ENCODE results near the gene PDRG1.
"Not testable (repeated sequence)": the region's sequence is repeated elsewhere in the genome, so short reads cannot be mapped to it uniquely, and the experiment has no call there.

PDRG1 gene

DNA sequence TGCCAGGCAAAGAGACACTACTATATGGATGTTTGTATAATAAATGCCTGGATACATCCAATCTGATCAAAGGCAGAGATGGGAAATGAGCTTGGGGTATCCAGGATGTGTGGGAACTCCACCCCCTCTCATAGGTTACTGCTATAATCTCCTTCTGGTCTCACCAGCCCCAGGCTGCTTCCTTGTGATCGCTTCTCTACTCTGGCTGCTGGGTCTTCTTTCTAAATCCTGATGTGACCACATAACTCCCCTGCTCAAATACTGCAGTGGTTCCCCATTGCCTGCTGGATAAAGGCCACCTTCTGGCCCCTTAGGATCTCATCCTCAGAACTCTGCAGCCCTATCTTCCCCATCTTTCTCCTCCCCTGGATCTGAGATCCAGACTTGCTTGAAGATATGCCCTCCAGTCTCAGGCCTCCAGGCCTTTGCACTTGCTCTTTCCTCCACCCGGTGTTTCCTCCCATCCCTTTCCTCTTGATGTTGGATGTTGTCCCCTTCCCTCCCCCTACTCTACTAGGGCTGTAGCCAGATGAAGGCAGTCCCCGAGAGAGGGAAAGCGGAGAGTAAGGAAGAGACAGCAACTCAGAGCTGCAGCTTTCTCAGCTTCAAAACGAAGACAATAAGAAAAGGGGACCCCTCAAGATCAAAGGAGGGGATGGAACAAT lies 15.3 kb upstream of the PDRG1 start:
- no peak for DNase-seq (ENCODE audit: low read depth in 2 of 2)

DNA sequence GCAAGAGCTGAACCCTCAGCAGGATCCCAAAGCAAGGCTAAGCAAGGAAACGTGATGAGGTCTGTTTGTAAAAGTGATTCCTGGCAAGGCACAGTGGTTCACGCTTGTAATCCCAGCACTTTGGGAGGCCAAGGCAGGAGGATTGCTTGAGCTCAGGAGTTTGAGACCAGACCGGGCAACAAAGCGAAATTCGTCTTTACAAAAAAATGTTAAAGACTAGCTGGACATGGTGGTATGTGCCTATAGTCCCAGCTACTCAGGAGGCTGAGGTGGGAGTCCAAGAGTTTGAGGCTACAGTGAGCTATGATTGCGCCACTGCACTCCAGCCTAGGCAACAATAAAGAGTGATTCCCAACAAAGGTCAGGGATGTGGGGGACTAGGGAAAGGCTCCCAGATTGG lies 12.0 kb upstream of the PDRG1 start:
- DNase-seq (ENCODE audit: low read depth in 2 of 2): no peak

DNA sequence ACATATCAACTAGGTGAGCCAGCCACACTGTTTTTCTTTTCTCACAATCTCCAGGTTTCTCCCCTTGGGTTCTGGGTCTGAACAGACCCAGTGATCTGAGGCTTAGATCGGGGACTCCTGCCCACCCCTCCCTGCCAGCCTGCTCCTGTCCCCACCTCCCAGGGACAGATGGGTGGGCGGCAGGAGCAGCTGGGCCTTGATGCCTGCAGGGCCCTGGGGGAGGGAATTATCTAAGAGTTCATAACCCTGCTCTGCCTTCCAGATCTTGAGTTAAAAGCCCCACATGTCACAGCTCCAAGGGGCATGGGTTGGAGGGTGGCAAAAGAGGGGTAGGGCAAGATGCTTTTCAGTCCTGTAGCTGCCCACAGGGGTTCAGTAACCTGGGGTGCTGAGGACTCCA lies 10.9 kb upstream of the PDRG1 start:
- DNase-seq (ENCODE audit: low read depth in 2 of 2): no peak

DNA sequence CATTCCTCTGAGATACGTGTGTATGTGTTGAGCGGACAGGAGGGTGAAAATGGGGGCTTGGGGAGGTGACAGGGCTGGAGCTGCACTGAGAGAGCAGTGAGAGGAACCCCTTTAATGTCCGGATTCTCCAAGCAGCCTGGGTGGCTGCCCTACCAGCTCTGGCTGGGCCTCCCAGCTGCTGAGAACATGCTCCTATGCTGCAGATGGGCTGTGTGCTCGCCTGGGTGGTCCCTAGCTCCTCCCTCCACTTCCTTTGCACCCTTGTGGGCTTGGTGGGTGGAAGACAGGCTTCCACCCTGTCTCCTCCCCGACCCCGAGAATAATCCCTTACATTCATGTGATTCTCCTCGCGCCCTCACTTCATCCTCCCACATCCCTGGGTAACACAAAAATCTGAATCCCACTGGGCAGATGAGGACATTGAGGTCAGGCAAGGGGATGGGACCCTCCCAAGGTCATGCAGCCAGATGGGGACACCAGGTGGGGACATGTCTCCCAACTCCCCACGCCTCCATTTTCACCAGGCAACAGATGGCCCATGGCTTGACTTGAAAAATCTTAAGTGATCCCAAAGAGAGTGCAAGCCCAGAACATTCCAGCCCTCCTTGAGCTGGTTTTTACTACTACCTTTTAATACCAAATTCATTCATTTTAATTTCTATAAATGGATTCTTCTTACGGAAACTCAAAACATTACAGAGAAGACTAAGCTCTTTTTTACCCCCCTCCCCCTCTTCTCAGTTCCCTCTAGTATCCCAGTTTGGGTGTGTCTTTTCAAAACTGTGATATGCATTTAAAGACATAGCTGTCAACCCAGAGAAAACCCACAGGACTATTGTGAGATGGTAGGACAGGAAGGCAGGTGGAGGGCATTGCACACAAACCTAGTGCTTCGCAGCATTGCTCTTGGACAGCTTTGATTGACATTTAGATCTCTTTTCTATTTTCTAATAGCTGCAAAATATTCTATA lies 5.0 kb upstream of the PDRG1 start:
- DNase-seq (ENCODE audit: low read depth in 2 of 2): no peak

DNA sequence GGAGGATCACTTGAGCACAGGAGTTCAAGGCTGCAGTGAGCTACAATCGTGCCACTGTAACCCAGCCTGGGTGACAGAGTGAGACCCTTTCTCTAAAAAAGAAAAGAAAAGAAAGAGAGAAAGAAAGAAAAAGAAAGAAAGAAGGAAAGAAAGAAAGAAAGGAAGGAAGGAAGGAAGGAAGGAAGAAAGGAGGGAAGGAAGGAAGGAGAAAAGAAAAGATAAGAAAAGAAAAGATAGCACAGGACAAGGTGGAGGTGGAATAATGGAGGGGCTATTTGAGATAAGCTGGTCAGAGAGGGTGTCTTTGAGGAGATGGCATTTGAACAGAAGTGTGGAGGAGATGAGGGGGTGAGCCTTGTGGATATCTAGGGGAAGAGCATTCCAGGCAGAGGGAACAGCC lies 2.7 kb upstream of the PDRG1 start:
- DNase-seq (ENCODE audit: low read depth in 2 of 2): no peak

DNA sequence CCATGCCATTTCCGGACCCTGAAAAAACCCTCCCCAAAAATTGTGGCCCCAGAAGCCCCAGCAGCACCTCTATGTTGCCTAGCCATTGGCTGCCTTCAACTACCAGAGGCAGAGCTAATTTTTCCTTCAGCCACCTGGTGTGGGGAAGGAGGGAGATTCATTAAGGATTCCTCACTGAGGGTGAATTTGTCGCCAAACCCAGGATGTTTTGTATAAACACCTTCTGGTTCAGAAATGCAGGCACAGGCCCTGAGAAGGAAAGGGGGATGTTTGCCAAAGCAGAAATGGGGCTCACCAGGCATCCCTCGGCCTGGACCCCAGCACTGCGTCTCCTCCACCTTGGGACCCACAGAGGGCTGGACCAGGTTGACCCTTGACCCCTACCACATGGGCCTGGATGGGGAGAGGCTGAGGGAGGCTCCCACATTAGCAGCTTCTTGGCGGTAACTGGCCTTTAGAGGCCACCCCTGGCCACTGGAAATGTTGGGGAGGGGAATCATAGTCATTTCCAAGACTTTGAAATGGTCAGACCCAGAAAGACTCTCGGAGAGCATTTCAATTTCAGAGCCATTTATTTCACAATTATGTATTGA lies 1.8 kb upstream of the PDRG1 start:
- no peak for DNase-seq (ENCODE audit: low read depth in 2 of 2)

DNA sequence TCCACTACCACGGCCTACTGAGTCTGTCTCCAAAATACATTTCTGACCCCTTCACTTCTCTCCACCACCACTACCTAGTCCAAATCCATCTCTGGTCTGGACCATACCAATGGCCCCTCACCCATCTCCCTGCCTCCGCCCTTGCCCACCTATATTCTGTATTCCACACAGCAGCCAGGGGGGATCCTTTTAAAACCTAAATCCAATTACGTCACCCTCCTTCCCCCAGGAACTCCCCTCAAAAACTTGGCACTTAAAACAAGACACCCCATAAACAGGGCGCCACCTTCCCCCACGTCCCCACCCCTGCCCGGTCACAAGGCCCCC lies 680 bp downstream of the PDRG1 start:
- no peak for DNase-seq (ENCODE audit: low read depth in 2 of 2)

DNA sequence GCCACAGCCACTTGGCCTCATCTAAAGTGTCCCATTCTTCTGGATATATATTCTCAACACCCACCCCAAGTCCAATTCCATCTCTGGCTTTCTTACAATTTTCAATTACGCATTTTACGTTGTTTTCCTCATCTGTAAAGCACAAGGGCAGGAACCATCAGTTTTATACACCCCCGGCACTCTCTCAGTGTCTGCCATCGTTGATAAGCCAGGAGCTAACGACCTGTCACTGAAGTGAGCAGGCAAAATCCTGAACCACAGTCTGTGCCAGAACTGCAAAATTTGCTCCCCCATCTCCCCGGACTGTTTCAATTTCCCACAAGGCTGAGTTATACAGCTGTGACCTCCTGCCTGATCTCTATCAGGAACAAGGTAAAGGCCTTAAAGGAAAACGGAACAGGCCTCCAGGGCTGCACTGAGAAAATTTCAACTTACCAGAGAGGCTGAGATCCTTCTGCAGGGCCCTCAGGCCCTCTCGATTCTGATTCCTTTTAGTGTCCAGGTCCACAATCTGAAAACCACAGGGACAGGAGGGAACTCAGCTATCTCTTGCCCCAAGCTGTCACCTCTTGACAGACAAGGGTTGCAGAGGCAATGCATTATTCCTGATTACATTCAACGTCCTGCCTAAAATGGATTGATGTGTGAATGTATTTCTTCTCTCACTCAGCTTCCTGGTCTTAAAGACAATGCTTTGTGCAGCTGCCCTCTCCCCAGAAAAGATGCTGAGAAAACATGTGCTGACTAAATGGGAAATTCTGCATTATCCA lies 1.8 kb downstream of the PDRG1 start:
- DNase-seq (ENCODE audit: low read depth in 2 of 2): no peak

DNA sequence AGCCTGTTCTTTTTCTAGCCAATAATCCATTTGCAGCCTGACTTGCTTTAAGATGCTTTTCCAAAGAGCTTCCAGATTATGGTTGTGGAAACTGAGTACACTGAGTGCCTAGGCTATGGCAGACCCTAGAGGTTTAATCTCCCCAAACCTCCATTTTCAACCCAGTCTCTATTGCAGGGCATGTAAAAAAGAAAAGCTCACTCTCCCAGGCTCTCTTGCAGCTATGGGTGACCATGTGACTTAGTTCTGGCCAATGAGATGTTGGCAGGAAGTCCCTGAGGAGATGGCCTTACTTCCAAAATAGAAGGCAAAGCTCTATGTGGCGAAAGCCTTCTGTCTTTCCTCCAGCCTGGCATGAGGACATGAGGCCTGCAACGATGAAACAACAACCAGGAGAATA lies 3.8 kb downstream of the PDRG1 start:
- DNase-seq (ENCODE audit: low read depth in 2 of 2): no peak

DNA sequence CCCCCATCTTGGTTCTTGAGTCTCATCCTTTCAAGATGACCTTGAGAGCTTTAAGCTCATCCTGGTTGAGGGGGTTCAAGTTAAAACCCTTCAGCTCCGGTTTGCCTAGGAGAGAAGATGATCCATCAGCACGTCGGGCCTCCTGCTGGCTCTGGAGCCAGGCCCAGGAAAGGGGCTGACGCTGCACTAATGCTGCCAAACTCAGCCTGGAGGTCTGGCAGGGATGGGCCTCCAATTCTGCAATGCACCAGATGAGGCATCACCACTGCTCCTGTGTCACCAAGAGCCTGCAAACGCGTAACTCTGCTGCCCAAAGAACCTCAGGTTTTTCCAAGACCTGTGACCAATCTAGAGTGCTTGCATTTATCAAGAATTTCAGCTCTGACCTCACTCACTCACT lies 6.1 kb downstream of the PDRG1 start:
- no peak for DNase-seq (ENCODE audit: low read depth in 2 of 2)

DNA sequence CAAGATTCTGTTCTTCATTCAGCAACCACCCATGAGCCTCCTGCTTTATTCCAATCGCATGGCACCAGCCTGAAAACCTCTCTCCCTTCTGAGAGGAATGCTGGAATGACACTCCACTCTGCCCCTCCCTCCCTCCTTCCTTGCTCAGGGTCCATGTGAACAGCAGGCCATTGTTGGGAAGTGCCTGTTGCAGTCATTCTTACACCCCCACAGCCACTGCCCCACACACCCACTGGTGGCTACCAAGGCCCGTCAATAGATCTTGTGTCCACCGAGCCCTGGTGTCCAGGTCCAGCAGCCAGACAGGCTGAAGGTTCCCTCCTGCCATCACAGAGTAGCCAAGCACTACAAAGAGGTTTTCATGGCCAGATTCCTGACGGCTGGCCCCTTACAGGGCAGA lies 6.5 kb downstream of the PDRG1 start:
- no peak for DNase-seq (ENCODE audit: low read depth in 2 of 2)

DNA sequence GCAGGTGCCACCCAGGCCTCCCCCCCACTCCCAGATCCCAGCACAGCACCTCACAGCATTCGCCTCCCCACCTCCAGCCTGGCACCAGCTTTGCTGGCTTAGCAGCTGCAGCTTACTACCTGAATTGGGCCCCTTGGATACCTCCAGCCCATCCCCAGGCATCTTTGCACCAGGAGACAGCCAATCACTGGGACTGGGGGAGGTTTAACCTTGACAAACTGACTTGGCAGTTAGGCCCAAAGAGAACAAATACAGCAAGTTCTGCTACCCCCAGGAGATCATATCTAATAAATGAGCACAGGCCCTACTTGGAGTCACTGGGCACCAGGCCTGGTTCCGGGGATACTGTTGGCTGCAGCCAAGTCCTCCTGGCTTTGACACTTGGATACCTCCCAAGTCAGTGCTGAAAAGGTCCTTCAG lies 8.8 kb downstream of the PDRG1 start:
- DNase-seq (ENCODE audit: low read depth in 2 of 2): no peak

DNA sequence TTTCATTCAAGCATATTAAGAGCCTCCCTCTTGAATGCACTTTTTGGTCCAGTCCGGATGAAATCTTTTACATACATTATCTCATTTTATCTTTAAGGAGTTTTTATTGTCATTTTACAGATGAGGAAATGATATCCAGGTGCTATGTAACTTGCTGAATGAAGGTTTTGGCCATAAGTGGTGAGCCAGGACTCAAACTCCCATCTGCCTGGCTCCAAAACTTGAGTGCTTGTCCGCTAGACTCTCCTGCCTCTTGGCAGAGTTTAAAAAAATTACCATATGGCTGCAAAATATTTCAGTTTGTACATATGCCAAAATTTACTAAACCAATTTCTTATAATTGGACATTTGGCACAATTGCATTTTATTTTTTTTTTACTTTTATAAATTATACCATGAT lies 12.2 kb downstream of the PDRG1 start:
- DNase-seq (ENCODE audit: low read depth in 2 of 2): no peak

DNA sequence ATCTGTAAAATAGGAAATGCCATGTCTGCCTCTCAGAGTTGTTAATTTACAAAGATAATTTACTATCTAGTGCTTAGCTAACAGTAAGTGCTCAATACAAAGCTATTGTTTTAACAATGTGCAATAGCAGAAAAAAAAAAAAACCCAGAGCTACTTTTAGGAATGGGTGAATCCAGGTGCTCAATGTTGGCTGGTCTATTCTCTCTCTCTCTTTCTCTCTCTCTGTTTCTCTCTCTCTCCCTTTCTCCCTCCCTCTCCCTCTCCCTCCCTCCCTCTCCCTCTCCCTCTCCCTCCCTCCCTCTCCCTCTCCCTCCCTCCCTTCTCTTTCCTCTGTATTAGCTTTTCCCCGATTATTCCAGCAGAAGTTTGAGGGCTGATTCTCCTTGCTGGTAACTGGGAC lies 14.0 kb downstream of the PDRG1 start:
- DNase-seq (ENCODE audit: low read depth in 2 of 2): no peak

DNA sequence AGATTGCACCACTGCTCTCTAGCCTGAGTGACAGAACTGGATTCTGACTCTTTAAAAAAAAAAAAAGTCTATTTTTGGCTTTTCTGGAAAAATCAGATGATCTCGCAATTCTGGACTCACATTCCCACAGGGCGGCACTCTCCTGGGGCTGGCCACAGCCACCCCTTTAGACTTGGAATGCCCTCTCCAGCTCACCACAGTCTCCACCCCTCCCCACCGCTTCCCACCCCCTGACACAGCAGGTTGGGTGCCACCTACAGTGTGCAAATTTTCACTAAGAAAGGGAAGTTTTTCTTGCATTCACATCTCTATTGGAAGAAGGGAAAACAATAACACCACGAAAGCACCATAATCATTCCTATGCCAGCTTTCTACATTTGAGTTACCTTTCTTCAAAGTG lies 15.4 kb downstream of the PDRG1 start:
- DNase-seq (ENCODE audit: low read depth in 2 of 2): no peak

DNA sequence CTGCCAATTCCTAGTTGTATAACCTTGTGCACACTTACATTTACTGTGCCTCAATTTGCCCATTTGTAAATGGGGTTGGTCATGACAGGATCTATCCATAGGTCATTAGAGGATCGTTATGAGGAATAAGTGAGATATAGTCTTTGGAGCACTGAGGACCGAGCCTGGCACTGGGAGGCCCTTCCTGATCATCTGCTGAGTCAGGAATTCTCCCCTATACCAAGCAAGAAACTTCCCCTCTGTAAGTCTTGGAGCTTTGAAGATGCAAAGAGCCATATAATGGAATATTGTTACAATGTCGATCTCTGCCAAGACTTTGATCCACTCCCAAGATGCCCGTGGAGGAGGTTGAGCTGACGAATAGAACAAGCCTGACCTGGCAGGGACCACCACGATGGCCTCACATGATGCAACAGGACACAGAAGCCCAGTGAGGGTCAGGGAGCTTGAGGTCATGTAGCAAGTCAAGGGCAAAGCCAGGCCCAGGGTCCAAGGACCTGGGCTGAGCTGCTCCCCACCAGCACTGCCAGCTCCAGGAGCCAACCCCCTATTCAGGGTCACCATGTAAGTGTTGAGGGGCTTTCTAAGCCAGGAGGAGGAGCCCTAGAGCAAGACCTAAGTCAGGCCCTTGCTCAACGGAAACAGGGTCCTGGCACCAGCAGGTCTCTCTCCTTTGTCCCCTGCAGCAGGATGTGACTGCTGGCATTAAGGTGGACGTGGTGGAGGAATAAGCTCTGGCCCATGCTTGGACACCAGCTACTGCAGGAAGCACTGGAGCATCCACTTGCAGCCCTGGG lies 16.7 kb downstream of the PDRG1 start:
- no peak for DNase-seq (ENCODE audit: low read depth in 2 of 2)

DNA sequence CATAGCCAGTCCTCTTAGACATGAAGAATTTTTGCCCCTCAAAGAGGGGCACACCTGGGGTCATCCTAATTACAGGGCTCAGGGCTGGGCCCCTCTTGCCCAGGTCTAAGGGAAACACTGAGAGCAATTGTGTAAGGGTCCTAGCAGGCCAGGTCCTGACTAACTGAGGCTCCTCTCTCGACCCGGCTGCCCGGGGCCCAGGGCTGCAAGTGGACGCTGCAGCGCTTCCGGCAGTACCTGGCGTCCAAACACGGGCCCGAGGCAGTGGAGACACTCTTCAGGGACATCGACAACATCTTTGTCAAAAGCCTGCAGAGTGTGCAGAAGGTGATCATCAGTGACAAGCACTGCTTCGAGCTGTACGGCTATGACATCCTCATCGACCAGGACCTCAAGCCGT lies 17.4 kb downstream of the PDRG1 start:
- no peak for DNase-seq (ENCODE audit: low read depth in 2 of 2)

DNA sequence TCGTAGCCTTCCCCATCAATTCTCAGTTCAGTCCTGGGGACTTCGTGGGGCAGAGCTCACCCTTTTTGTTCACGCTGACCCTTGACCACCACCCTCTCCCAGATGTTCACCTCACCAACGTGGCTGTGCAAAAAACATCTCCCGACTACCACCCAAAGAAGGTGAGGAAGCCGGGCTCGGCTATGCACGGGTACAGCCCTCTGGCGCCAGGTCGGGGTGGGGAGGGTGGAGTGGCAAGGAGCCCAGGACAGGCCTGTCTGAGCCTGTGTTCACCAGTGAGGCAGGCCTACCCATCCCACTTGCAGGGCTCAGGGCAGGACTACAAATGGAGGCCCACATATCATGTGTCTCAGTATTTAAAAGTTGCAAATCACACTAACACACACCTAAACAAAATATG lies 18.1 kb downstream of the PDRG1 start:
- DNase-seq (ENCODE audit: low read depth in 2 of 2): no peak

DNA sequence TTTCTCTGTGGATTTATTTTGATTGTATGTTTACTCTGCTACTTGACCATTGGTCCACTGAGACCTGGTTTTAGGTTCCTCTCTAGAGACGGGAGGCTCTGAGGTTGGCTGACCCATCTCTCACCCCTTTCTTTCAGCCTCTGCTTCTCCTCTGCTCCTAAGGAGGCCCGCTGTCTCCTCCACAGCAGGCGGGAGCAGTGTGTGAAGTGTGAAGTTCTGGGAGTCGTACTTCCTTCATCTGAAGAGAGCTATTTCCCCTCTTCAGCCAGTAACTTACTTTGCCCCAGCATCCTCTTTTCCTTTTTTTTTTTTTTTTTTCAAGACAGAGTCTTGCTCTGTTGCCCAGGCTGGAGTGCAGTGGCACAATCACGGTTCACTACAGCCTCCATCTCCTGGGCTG lies 21.1 kb downstream of the PDRG1 start:
- DNase-seq (ENCODE audit: low read depth in 2 of 2): no peak

DNA sequence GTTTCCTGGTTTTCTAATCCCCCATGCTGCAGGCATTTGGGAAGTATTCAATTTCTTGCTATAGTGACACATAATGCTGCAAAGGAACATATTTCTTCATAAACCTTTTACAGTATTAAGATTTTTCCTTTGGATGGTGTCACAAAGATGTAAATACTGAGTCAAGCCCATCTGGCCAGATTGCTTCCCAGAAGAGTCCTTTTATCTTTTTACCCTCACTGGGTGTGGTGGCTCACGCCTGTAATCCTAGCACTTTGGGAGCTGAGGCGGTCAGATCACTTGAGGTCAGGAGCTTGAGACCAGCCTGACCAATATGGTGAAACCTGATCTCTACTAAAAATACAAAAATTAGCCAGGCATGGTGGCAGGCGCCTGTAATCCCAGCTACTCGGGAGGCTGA lies 22.2 kb downstream of the PDRG1 start:
- not testable (repeated sequence) for DNase-seq (ENCODE audit: low read depth in 2 of 2)

DNA sequence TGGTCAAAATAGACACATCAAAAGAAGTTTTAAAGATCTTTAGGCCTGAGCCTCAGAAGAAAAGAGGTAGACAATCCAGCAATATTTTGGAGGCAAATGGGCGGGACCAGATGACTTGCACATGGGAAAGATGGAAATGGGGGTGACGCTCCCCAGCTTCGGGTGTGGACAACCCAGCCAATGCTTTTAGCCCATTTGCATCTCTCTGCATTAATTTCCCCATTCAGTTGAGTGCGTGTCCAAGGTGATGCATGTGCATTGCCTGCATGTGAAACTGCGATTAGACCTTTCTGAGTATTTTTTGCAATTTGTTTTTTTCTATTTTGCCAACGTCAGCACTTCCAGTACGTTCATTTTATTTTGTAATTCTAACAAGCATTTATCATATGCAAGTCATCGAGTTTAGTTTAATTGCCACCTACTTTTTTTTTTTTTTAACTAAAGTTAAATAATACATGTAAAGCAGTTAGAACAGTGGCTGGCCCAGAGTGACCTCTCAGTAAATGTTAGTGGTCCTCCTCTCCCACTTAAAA lies 24.2 kb downstream of the PDRG1 start:
- no peak for DNase-seq (ENCODE audit: low read depth in 2 of 2)
